Astrocyte (in vitro differentiated cells and primary cell): ENCODE data around the gene DIDO1. TPM values are rescaled to one million over a fixed set of nuclear protein-coding genes. Genes with fewer than 3 reads are reported as not detected.

Experiments
- DNase-seq: peaks from one replicate; pipeline ENCODE4 v3.0.0-alpha.2; 2010; ENCODE audit warnings: low read depth
- FAIRE-seq: peaks from 2 replicates; lab custom pipeline; 2011; peaks lifted over from hg19 to GRCh38; lab: Jason Lieb, UNC
- H2AFZ ChIP-seq: 2 replicates; pipeline ENCODE4 v1.6.0; 2012; ENCODE audit warnings: low read depth, low read length, inconsistent platforms
- H3K27ac ChIP-seq: 2 replicates; pipeline ENCODE4 v1.5.1; 2011; ENCODE audit warnings: low read depth, low read length, inconsistent platforms
- H3K27me3 ChIP-seq: 2 replicates; pipeline ENCODE4 v1.6.0; 2011; ENCODE audit warnings: low read length, inconsistent platforms; ENCODE audit not compliant: insufficient read depth
- H3K36me3 ChIP-seq: 2 replicates; pipeline ENCODE4 v1.5.1; 2011; ENCODE audit warnings: low read length, inconsistent platforms; ENCODE audit not compliant: insufficient read depth
- H3K4me1 ChIP-seq: 2 replicates; pipeline ENCODE4 v1.5.1; 2011; ENCODE audit warnings: low read length, inconsistent platforms; ENCODE audit not compliant: insufficient read depth
- H3K4me2 ChIP-seq: 2 replicates; pipeline ENCODE4 v1.6.0; 2012; ENCODE audit warnings: low read length, inconsistent platforms
- H3K4me3 ChIP-seq: 2 replicates; pipeline ENCODE4 v1.5.1; 2011; ENCODE audit warnings: low read depth, mild to moderate bottlenecking, low read length, inconsistent platforms; ENCODE audit not compliant: insufficient read depth
- H3K79me2 ChIP-seq: 2 replicates; pipeline ENCODE4 v1.6.0; 2012; ENCODE audit warnings: mild to moderate bottlenecking, low read length, inconsistent platforms; ENCODE audit not compliant: insufficient read depth
- H3K9ac ChIP-seq: 2 replicates; pipeline ENCODE4 v1.6.0; 2012; ENCODE audit warnings: mild to moderate bottlenecking, low read length, inconsistent platforms
- H3K9me3 ChIP-seq: 2 replicates; pipeline ENCODE4 v1.5.1; 2012; ENCODE audit warnings: low read depth, mild to moderate bottlenecking, low read length, inconsistent platforms; ENCODE audit not compliant: insufficient read depth
- H4K20me1 ChIP-seq: 2 replicates; pipeline ENCODE4 v1.6.0; 2012; ENCODE audit warnings: low read length, inconsistent platforms; ENCODE audit not compliant: insufficient read depth
- H3K27ac Mint-ChIP-seq: one replicate; pipeline ENCODE4 v1.8.0; 2021; ENCODE audit warnings: mild to moderate bottlenecking, mixed read lengths; ENCODE audit not compliant: unreplicated experiment
- H3K27me3 Mint-ChIP-seq: one replicate; pipeline ENCODE4 v1.8.0; 2021; ENCODE audit warnings: low read depth, mixed read lengths; ENCODE audit not compliant: unreplicated experiment
- H3K36me3 Mint-ChIP-seq: one replicate; pipeline ENCODE4 v1.8.0; 2021; ENCODE audit warnings: low read depth, mixed read lengths; ENCODE audit not compliant: unreplicated experiment
- H3K4me1 Mint-ChIP-seq: one replicate; pipeline ENCODE4 v1.8.0; 2021; ENCODE audit warnings: low read depth, mixed read lengths; ENCODE audit not compliant: unreplicated experiment
- H3K4me3 Mint-ChIP-seq: one replicate; pipeline ENCODE4 v1.8.0; 2021; ENCODE audit warnings: mild to moderate bottlenecking, moderate library complexity, mixed read lengths; ENCODE audit not compliant: unreplicated experiment
- H3K9me3 Mint-ChIP-seq: one replicate; pipeline ENCODE4 v1.8.0; 2021; ENCODE audit warnings: mild to moderate bottlenecking, mixed read lengths; ENCODE audit not compliant: unreplicated experiment
- CTCF ChIP-seq: IDR thresholded peaks from 2 replicates; pipeline ENCODE4 v1.5.1; 2011; ENCODE audit warnings: low read depth, mild to moderate bottlenecking, inconsistent platforms, low read length, moderate library complexity; ENCODE audit not compliant: insufficient read depth
- EZH2 ChIP-seq: IDR thresholded peaks from 2 replicates; pipeline ENCODE4 v1.6.1; 2012; ENCODE audit warnings: mild to moderate bottlenecking, low read length, inconsistent platforms; ENCODE audit not compliant: insufficient read depth
- total RNA-seq: library from RNA; stranded (reverse); gene quantifications from 2 replicates; pipeline ENCODE4 v1.2.1, GENCODE V29; 2021

The DIDO1 gene
- total RNA-seq, 1 donor from 2014 or later = 39.0 TPM

DNA sequence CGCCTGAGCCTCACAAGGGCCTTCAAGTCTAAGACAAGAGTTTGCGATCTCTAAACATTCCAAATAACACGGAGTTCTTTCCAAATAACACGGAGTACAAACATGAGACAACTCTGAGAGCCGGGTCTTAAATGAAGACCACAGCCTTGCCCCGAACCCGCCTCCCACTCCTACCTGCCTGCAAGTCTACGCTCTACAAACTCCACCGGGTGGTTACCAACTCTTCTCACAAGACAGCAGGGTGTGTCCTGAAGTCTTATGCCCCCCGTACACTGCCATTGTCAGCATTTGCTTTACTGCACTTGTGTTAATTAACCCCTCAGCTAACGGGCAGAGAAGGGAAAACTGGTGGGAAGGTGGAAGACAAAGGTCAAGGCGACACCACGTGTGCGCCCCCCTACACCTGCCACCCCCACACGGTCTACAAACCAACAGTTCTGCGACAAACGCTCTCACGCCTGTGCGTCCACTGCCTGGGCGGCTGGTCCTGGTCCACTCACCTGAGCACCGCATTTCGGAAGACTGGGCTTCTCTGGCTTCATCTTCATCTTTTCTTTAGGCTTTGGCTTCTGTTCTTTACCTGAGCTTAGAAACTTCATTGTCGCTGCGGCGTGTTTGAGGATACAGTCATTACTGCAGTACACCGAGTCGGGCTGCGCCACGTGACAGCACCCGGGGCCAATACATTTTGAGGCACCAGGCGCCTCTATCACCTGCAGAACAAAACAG is 19.5 kb downstream of the DIDO1 start:
- Histone ChIP-seq H3K9me3 (no peaks in the 10 kb centered on the region), H3K4me1 (peaks cover 18% of the 10 kb centered on the region), H3K36me3 (peaks cover 62% of the 10 kb centered on the region), H2AFZ (no peak overlapping the region), H3K27me3 (no peaks in the 10 kb centered on the region), H3K4me2 (no peak overlapping the region), H4K20me1 (peaks cover 98% of the 10 kb centered on the region), H3K9ac (no peak overlapping the region), H3K79me2 (peaks cover 76% of the 10 kb centered on the region), H3K27ac (no peak overlapping the region), H3K4me3 (no peak overlapping the region)
- DNase-seq (no peak), FAIRE-seq (no peak)
- TF ChIP-seq EZH2 (no peak), CTCF (no peak)
- no peak overlapping the region for H3K27ac Mint-ChIP-seq
- peaks cover 10% of the 10 kb centered on the region for H3K4me1 Mint-ChIP-seq
- no peaks in the 10 kb centered on the region for H3K9me3 Mint-ChIP-seq
- peaks cover 13% of the 10 kb centered on the region for H3K36me3 Mint-ChIP-seq
- H3K4me3 Mint-ChIP-seq = no peak overlapping the region
- no peaks in the 10 kb centered on the region for H3K27me3 Mint-ChIP-seq

- no peak for DNase-seq
- Histone ChIP-seq H3K9ac (no peak overlapping the region), H3K79me2 (peaks cover 70% of the 10 kb centered on the region), H3K27me3 (no peaks in the 10 kb centered on the region), H3K4me1 (peaks cover 18% of the 10 kb centered on the region), H3K9me3 (no peaks in the 10 kb centered on the region), H3K36me3 (peaks cover 62% of the 10 kb centered on the region), H3K27ac (no peak overlapping the region), H3K4me3 (no peak overlapping the region), H4K20me1 (peaks cover 97% of the 10 kb centered on the region), H2AFZ (no peak overlapping the region), H3K4me2 (no peak overlapping the region)
- H3K4me3 Mint-ChIP-seq = no peak overlapping the region
- H3K27me3 Mint-ChIP-seq = no peaks in the 10 kb centered on the region
- TF ChIP-seq EZH2 (no peak), CTCF (no peak)
- FAIRE-seq = no peak
- no peaks in the 10 kb centered on the region for H3K9me3 Mint-ChIP-seq
- H3K4me1 Mint-ChIP-seq = peaks cover 10% of the 10 kb centered on the region
- H3K27ac Mint-ChIP-seq = no peak overlapping the region
- peaks cover 13% of the 10 kb centered on the region for H3K36me3 Mint-ChIP-seq
These were observed 20.1 kb downstream of the DIDO1 start for GRCh38 chr20:62906209-62906608.

GRCh38 chr20:62905536-62906117 is 20.7 kb downstream of the DIDO1 start:
- no peak for DNase-seq
- Mint-ChIP-seq H3K27me3 (no peaks in the 10 kb centered on the region), H3K36me3 (peaks cover 13% of the 10 kb centered on the region), H3K27ac (no peak overlapping the region), H3K9me3 (no peaks in the 10 kb centered on the region), H3K4me3 (no peak overlapping the region), H3K4me1 (peaks cover 15% of the 10 kb centered on the region)
- H3K4me2 ChIP-seq = no peak overlapping the region
- H3K4me1 ChIP-seq = peaks cover 19% of the 10 kb centered on the region
- TF ChIP-seq CTCF (no peak), EZH2 (no peak)
- H3K79me2 ChIP-seq = peaks cover 64% of the 10 kb centered on the region
- no peak overlapping the region for H3K27ac ChIP-seq
- no peak for FAIRE-seq
- H3K4me3 ChIP-seq = no peak overlapping the region
- H3K9me3 ChIP-seq = no peaks in the 10 kb centered on the region
- H3K9ac ChIP-seq = no peak overlapping the region
- no peak overlapping the region for H2AFZ ChIP-seq
- H3K36me3 ChIP-seq = peaks cover 60% of the 10 kb centered on the region
- no peaks in the 10 kb centered on the region for H3K27me3 ChIP-seq
- H4K20me1 ChIP-seq = peaks cover 97% of the 10 kb centered on the region
